Lung (tissue), 12 donors: Measurements from ENCODE around the gene C2CD4B. TPM values are rescaled to one million over a fixed set of nuclear protein-coding genes. Genes with fewer than 3 reads are reported as not detected.

Experiments
- ATAC-seq: fragments of 200-7000 bp; cut with Tn5 transposase; one replicate; pipeline ENCODE4 v1.9.1; 2020; ENCODE audit warnings: moderate number of reproducible peaks; ENCODE audit not compliant: insufficient read depth, low FRiP score
- DNase-seq, 3 donors: peaks; one replicate each; pipeline ENCODE4 v3.0.0-alpha.2; 2013 to 2017
- H3K27ac ChIP-seq, 2 donors: one replicate each; pipeline ENCODE4 v1.5.1; 2013; ENCODE audit warnings: mild to moderate bottlenecking in 2 of 2, moderate library complexity in 2 of 2, control low read depth in 1 of 2, inconsistent platforms in 1 of 2, low read depth in 1 of 2, low read length in 1 of 2
- H3K27me3 ChIP-seq, 3 donors: one replicate each; pipeline ENCODE4 v1.5.1; 2013; ENCODE audit warnings: low read length in 2 of 3; ENCODE audit not compliant: control insufficient read depth in 3 of 3, insufficient read depth in 3 of 3
- H3K36me3 ChIP-seq, 4 donors: one replicate each; pipeline ENCODE4 v1.5.1; 2013; ENCODE audit warnings: low read length in 4 of 4, mild to moderate bottlenecking in 1 of 4, moderate library complexity in 1 of 4; ENCODE audit not compliant: control insufficient read depth in 4 of 4, insufficient read depth in 4 of 4
- H3K4me1 ChIP-seq, 5 donors: one replicate each; pipeline ENCODE4 v1.5.1; 2013; ENCODE audit warnings: low read length in 5 of 5, mild to moderate bottlenecking in 2 of 5, moderate library complexity in 1 of 5; ENCODE audit not compliant: control insufficient read depth in 5 of 5, insufficient read depth in 5 of 5
- H3K4me3 ChIP-seq: one replicate; pipeline ENCODE4 v1.5.1; 2013; ENCODE audit warnings: mild to moderate bottlenecking, control low read depth, moderate library complexity
- H3K9ac ChIP-seq, 2 donors: one replicate each; pipeline ENCODE4 v1.5.1; 2013; ENCODE audit warnings: low read length in 2 of 2, control low read depth in 1 of 2; ENCODE audit not compliant: insufficient read depth in 1 of 2
- H3K9me3 ChIP-seq, 4 donors: one replicate each; pipeline ENCODE4 v1.5.1; 2013; ENCODE audit warnings: low read length in 3 of 4, mild to moderate bottlenecking in 1 of 4, moderate library complexity in 1 of 4; ENCODE audit not compliant: control insufficient read depth in 4 of 4, insufficient read depth in 3 of 4
- WGBS, 2 donors: extraction: QIAGEN DNeasy Blood & Tissue Kit; methylation state at CpG; one replicate each; pipeline ENCODE4 v1.1.7; 2013; 5-methylcytosine and 5-hydroxymethylcytosine counted together
- polyA plus RNA-seq, 2 donors: library from polyadenylated mRNA; stranded (reverse); fragments of 200-250 nt; gene quantifications; one replicate each; pipeline ENCODE4 v1.2.1, GENCODE V29; 2013
- total RNA-seq, 2 donors: library from RNA; depleted of rRNA in 1 of 2; stranded (reverse); fragments of >200 nt in 1 of 2; gene quantifications; one replicate each; pipeline ENCODE4 v1.2.1, GENCODE V29; 2014 to 2021
- TF ChIP-seq, protein P1 (sequence below): IDR thresholded peaks from 2 replicates; pipeline ENCODE4 v1.5.1; 2012; ENCODE audit warnings: mild to moderate bottlenecking; ENCODE audit errors: control extremely low read depth, extremely low read depth
- donor health status: control.
- donor health status: control.
- donor health status: Bipolar disorder and iron deficiency.
- donor health status: healthy.
- donor health status: DM: yes; HTN: yes; CAD: no.

The C2CD4B gene
- total and polyA plus RNA-seq, 4 donors, result 3.4 to 12.6 (median 7.6) TPM

DNA sequence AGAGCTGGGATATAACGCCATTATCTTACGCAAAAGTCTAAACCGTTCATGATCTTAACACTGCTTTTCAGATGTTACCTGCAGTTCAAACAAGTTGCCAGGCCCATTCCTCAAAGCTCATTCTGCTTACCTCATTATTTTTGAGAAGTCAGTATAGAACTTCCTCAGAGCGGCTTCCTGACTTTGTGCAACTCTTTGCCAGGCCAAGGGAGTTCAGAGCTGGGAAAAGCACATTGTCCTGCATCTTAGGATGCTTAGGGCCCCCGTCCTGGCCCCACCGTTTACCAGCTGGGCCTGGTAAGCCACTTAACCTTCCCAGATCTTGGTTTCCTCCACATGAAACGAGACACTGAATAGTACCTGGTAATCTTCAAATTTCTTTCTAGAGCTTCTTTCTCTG, 6.8 kb upstream of the C2CD4B start:
- Histone ChIP-seq H3K9me3 (no peaks in the 10 kb centered on the region), H3K9ac (no peak overlapping the region), H3K4me1 (peaks cover 0 to 3% (median 0%) of the 10 kb centered on the region in 5 donors), H3K27ac (peak overlapping the region; percentile 49 to 57), H3K36me3 (no peaks in the 10 kb centered on the region), H3K27me3 (peaks cover 0 to 16% (median 8%) of the 10 kb centered on the region in 3 donors), H3K4me3 (no peak overlapping the region)
- no peak for DNase-seq
- WGBS, 2 donors, result 32 to 50% methylated on average over 7 of the region's 7 CpGs
- ATAC-seq, result no peak
- TF ChIP-seq, protein P1, sequence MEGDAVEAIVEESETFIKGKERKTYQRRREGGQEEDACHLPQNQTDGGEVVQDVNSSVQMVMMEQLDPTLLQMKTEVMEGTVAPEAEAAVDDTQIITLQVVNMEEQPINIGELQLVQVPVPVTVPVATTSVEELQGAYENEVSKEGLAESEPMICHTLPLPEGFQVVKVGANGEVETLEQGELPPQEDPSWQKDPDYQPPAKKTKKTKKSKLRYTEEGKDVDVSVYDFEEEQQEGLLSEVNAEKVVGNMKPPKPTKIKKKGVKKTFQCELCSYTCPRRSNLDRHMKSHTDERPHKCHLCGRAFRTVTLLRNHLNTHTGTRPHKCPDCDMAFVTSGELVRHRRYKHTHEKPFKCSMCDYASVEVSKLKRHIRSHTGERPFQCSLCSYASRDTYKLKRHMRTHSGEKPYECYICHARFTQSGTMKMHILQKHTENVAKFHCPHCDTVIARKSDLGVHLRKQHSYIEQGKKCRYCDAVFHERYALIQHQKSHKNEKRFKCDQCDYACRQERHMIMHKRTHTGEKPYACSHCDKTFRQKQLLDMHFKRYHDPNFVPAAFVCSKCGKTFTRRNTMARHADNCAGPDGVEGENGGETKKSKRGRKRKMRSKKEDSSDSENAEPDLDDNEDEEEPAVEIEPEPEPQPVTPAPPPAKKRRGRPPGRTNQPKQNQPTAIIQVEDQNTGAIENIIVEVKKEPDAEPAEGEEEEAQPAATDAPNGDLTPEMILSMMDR, result no peak

DNA sequence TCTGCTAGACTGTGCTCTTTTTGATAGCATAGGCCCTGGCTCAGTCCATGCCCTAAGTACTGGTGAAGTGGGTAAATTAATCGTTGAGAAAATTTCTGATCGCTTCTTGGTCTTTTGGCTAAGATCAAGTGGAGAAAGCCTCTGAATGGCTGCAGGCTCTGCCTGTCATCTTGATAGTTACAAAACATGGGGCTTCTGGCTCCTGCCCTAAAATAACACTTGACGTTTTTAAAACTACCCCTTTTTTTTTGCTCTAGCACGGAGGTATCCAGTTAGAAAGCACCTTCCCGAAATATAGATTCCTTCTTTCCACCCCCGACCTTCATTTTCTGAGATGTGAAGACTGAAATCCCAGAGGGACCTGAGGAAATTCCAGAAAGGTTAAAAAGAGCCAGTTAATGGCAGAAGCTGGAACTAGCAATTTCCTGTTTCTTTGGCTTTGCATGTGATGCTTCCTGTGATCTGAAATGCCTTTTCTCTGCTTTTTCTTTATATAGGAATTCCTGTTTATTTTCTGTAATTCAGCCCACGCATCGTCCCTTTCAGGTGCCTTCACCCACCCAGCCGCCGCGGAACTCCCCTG, 799 bp upstream of the C2CD4B start:
- Histone ChIP-seq H3K4me1 (peaks cover 0 to 8% (median 0%) of the 10 kb centered on the region in 5 donors), H3K27ac (peak overlapping the region in 1 of 2 donors; percentile 58), H3K27me3 (peaks cover 0 to 58% (median 48%) of the 10 kb centered on the region in 3 donors), H3K9me3 (no peaks in the 10 kb centered on the region), H3K36me3 (no peaks in the 10 kb centered on the region), H3K9ac (no peak overlapping the region), H3K4me3 (no peak overlapping the region)
- ATAC-seq (no peak), DNase-seq (peak in 2 of 3 donors; percentile 17 to 32)
- TF ChIP-seq, protein P1, result no peak
- 40 to 49% methylated on average over 11 of the region's 11 CpGs for WGBS, 2 donors

- TF ChIP-seq, protein P1, result no peak
- H3K27ac ChIP-seq, result peak overlapping the region; percentile 77 to 87
- H3K9me3 ChIP-seq, result no peaks in the 10 kb centered on the region
- no peak overlapping the region for H3K9ac ChIP-seq
- peaks cover 0 to 60% (median 48%) of the 10 kb centered on the region in 3 donors for H3K27me3 ChIP-seq
- ATAC-seq (peak; percentile 21), DNase-seq (peak; percentile 13 to 25 (median 20))
- H3K36me3 ChIP-seq, result no peaks in the 10 kb centered on the region
- H3K4me3 ChIP-seq, result peak overlapping the region; percentile 65
- peaks cover 0 to 8% (median 0%) of the 10 kb centered on the region in 5 donors for H3K4me1 ChIP-seq
- 1% methylated on average over 71 to 98 of the region's 98 CpGs for WGBS, 2 donors
Observed at GRCh38 chr15:62164396-62165103, 535 bp downstream of the C2CD4B start.
